GM21423 (cell line): ENCODE data around the gene TSHZ2.
"Not testable (repeated sequence)": the region's sequence is repeated elsewhere in the genome, so short reads cannot be mapped to it uniquely, and the experiment has no call there.

Experiments used
- ATAC-seq: cut with Tn5 transposase; IDR thresholded peaks from one replicate; pipeline ENCODE4 v1.9.1; 2021; ENCODE audit warnings: mild to moderate bottlenecking, moderate library complexity; ENCODE audit not compliant: unreplicated experiment

The TSHZ2 gene

DNA sequence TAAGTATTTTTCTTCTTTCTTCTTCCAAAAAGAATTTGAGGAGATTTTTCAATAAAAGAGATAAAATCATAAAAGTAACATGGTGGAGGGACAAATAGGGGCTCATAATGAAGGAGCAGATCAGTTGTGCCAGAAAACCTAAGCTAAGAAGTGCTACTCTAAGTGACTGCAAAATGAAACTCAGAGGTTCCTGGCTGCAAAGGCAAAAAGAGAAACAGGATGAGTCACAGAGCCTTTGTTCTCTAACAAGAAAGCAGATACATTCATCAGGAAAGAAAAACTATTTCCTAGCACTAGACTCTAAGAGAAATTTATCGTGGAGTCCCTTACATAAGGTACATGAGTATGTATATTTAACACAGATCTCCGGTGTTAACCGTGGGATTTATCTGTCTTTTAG, 49.8 kb downstream of the TSHZ2 start:
- ATAC-seq: no peak

DNA sequence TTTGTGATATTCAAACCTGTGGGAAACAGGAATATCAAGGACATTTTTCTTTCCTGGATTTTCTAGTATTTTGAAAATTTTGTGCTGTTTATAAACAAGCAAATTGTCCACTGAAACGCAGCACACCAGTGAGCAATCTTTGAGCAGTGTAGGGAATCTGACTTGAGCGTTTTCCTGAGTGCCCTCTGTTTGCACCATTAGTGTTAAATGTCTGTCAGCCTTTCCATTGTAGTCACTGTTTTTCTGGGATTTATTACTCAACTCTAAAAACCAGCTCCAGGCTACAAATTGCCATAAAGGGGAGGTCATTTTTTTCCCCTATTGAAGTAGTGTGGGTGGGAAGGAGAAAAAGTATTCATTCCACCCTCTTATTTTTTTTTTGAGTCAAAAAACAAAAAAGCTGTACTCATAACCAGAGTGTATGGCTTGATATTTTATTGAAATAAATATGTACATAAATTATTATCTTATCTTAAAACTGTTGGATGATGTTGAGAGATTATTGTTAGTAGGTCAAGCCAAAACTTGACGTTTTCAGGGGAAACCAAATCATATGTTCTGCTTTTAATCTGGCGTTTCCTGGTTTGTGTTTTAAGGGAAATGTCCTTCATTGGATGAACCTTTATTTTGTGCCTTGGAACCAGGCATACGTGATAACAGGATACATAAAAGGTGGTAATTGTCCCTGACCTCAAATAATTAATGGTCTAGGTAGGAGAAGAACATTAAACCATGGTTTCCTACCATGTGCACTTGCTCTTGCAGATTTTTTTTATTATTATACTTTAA, 51.8 kb downstream of the TSHZ2 start:
- no peak for ATAC-seq

DNA sequence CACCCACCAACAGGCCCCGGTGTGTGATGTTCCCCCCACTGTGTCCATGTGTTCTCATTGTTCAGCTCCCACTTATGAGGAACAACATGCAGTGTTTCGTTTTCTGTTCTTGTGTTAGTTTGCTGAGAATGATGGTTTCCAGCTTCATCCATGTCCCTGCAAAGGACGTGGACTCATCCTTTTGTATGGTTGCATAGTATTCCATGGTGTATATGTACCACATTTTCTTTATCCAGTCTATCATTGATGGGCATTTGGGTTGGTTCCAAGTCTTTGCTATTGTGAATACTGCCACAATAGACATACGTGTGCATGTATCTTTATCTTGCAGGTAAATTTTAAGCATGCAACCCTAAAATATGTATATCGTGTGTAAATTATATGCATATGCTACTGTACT, 52.5 kb downstream of the TSHZ2 start:
- not testable (repeated sequence) for ATAC-seq

DNA sequence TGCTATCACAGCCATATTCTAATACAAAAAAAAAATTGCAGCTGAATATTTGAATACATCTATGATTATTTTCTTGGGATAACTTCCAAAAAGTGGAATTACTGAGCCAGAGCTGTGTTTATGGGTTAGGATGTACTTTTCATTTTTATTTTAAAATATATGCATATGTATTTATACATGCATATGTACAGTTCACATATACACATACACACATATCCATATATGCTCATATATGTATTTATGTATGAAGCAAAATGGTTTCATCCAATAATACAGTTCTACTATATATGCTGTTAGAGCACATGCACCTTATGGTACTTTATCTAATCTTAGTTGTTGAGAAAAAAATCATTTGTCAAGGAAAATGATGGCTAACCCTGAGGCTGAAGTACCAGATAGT, 54.9 kb downstream of the TSHZ2 start:
- ATAC-seq: no peak

DNA sequence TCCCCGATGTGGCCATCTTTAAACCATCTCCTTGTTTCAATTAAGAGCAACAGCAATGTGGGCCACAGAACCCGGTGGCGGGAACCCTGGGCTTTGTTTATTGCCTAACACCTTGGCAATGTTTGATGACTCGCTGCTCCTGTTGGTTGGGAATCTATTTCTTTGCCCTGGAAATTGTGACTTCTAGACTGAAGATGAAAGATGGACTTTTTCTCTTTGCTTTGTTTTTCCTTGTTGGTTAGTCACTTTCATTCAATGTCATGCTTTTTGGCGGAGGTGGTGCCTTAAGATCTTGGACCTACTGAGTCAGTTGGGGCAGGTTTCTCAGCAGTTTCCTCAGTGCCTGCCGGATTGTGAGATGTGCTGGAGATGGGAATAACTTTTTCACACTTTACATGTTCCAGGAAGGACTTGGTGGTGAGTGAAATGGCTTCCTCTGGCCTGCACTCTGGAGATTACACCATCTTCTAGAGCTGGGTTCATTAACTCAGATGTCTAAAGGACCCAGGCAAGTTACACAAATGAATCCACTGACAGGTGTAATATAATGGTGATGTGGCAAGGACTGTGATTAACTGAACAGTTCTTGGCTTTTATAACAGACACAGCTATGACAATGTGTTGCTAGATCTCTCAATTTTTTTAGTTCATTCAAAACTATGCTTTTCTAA, 56.3 kb downstream of the TSHZ2 start:
- no peak for ATAC-seq

DNA sequence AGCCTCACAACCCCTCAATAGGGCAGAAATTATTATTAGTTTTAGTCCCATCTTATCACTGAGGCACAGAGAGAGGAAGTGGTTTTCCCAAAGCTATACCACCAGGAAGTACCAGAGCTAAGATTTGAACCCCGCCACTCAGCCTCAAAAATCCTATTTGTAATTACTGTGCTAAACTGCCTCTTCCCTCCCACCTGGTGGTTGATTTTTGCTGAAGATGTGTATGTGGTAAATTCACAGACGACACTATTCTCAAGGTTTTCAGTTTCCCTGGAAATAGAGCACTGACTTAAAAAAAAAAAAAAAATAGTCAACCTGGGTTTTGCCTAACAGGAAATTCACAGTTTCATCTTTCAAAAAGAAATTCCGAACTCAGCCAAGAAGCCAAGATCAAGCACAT, 57.9 kb downstream of the TSHZ2 start:
- no peak for ATAC-seq

DNA sequence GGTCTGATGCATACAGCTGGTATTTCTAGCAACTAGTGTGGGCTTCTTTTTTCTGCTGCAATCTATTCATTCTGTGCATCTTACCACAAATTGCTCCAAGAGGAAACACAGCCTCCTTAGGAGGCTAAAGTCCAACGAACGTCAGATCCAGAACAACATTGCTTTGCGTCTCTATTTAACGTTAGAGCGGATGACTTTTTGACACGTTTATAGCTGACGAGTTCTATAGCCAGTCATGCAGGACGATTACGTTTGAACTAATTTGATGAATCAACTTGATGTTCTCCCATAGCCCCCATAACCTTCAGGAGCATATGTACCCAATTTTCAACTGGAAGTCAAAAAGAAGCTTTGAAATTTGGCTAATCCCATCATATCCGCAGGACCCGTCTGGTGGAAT, 59.9 kb downstream of the TSHZ2 start:
- ATAC-seq: no peak

DNA sequence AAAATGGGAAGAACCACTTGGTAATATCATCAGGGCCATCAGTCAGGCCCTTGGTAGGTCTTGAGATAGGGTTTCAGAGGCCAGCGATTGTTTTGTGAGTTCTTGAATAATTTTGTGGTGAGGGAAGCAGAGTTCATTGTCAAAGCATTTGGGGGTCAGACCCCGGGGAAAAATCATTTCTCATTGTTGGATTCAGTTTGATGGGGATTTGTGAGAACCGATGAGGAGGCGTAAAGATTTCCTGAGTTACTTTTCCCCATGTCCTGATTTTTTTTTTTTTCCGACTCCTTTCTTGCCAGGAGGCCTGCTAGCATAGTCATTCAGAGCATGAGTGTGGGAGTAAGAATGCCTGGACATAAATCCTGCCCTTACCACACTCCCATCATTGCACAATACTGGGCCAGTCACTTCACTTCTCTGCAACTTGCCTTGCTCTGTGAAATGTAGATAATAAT, 60.3 kb downstream of the TSHZ2 start:
- ATAC-seq: no peak

DNA sequence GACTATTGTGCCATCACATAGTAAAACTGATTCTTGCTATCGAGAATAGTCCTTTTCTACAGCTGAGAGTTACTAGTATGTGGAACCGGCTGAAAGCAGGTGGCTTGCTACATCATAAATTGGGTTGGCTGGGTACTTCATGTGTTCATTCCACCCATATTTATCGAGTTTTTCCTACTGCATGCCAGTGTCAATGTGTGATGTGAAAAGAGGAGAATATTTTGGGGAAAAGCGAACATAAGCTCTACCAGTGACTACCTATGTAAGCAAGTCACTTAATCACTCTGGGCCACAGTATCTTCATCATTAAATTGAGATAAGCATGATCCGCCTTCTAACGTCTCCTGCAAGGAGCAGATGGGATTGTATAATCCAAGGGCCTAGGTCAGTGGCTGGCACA, 61.0 kb downstream of the TSHZ2 start:
- ATAC-seq: no peak

DNA sequence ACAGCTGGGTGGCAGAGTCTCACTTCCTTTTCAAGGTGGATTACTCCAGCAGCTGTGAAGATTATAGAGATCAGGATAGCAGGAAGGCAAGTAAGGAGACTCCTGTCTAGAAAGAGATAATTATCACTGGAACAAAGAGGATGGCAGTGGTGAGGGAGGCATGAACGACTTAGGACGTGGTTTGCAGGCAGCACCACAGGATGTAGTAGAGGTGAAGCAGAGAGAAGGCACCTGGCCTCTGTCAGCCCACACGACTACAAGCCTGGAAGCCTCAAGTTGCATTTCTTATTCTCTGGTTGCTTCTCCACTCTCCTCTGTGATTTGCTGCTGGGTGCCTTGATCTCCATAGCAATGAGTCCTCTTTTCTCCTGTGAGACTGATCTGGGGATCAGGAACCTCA, 62.7 kb downstream of the TSHZ2 start:
- ATAC-seq: no peak

DNA sequence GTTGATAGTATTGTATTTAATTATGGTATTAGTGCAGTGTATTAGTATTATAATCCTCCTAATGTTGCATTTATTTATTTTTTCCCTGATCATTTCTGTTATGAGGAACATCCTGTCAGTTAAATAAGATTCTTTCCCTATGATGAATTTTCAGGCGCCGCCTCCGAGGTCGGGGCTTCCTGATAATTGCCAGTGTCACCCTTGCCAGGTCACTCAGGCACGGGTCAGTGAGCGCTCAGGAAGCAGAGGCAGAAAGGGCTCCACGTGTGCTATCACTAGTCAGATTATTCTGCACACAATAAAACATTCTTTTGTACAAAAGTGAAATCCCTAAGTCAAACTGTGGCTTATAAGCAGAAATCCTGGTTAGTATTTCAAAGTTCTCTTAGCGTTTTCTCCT, 64.8 kb downstream of the TSHZ2 start:
- ATAC-seq: no peak

DNA sequence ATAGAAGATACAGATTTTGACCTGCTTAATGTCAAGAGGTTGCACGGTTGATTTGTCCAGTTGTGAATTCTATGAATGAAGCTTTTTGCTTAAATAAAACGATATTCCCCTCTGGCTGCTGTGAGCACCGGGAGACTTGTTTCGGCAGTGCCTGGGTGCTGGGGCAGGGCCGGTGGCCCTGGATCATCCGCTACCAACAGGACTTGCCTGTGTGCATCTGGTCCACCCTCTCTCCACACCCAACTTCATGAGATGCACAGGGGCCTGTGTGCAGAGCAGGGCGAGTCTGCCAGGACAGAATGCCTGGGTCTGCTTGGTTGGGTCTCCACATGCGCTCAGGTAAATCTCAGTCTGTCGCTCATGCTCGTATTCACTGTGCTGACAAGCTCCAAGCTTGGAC, 65.5 kb downstream of the TSHZ2 start:
- no peak for ATAC-seq

DNA sequence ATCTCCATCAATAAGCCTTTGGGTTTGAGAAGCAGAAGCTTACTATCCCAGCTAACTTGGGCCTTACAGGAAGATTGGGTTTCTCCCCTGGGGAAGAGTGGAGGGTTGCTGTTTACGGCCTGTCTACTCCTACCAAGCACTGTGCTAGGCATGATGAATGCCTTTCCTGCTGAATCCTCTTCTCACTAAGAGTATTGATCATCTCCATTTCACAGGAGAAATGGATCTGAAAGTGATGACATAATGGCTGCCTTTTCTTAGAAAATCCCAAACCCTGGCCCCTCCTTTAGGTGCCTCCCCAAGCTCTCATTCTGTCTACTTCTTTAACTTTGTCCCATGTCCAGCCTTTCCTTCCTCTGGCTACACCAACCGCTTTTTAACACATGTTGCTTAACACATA, 66.1 kb downstream of the TSHZ2 start:
- no peak for ATAC-seq

DNA sequence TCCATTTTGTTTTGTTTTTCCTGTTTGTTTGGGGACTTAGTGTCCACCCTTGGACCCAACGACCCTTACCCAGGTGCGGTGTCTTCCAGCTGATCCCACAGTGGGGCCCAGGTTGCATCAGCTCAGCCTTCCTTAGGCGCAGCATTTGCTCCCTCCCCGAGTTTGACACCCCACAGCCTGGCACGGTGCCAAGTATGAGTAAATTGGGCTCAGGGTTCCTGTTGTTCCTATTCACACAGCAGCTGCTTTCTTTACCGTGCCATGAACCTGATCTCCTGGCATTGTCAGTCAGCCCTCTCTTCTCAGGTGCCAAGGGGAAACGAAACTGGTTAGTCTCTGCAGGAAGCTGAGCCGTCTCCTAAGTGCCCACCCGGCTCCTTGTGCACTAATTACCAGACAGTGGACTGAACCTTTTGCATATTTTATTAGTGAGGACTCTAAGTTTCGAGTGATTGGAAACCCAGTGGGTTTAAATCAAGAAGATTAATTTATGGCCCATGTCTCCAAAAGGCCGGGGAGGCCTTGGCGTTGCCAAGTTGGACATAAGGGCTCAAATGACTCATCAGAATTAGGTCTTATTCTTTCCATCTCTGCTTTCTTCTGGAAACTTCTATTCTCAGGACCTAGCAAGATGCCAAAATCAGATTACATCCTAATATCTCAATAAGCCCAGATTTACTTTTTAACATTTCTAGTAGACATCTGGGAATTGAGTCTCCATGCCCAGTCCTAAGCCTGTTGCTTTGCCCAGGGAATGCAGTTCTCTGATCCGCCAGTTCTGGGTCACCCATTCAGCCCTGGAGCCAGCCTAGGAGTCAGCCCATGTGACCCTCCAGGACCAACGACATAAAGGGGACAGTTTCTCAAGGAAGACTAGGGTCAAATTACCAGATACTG, 68.8 kb downstream of the TSHZ2 start:
- ATAC-seq: no peak

DNA sequence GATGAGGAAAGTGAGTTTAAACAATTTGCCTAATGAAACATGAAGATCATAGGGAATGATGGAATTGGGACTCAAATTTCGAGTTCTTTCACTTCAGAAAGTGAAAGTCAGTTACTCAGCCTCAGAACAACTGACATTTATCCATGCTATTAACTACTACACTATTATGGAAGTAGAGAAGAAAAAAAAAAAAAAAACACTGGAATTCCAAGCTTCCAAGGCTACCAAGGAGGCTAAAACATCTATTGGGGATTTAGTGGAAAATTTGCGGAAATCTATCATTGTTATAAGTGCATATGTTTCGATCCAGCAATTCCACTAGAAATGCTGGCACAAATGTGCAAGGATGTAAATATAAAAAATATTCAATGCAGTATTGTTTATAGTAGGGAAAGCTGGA, 70.4 kb downstream of the TSHZ2 start:
- ATAC-seq: no peak

DNA sequence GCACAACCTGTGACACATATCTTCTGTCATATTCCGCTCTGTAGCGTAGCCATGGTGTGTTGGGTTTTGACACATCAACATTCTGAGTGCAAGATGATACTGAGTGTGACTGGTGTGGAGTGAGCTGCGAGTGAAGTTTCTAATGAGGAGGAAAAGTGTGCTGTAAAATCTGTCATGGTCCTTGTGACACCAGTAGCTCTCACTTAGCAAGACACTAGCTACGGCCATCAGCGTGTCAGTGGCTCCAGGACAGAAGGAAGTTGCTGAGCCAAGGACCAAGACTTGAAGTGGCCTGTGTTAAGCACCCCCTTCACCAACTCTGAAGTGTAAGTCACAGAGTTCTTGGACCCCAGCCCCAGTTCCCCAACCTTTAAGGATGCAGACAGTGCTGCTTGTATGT, 72.1 kb downstream of the TSHZ2 start:
- ATAC-seq: no peak

DNA sequence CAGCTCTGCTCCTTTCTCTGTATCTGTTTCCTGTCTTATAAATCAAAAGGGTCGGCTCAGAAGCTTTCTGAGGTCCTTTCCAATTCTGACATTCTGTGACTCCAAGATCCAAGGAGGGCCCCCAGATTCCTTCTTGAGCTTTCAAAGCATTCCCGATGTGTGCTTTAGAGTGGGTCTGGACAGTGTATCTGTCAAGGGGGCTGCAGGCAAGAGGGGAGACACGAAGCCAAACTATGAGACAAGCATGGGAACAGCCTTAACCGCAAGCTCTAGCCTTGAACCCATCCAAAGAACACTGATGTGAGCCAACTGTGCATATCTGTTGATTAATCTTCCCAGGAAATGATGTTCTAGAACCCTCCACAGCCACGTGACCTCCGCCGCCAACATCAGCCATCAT, 73.8 kb downstream of the TSHZ2 start:
- ATAC-seq: no peak

DNA sequence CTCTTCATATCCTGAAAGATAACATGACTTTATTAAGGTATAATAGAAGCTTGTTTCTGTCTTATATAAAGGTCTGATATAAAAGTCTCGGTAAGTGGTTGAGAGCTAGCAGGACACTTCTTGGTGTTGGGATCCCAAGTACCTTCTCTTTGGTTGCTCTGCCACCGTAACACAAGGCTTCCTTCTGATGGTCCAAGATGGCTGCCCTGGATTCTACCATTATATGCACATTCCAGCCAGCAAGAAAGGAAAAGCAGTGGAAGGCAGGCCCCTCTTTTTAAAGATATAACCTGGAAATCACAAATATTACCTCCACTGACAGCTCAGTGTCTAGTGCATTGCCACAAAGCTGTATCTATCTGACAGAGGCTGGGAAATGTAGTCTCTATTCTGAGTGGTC, 75.0 kb downstream of the TSHZ2 start:
- ATAC-seq: no peak

DNA sequence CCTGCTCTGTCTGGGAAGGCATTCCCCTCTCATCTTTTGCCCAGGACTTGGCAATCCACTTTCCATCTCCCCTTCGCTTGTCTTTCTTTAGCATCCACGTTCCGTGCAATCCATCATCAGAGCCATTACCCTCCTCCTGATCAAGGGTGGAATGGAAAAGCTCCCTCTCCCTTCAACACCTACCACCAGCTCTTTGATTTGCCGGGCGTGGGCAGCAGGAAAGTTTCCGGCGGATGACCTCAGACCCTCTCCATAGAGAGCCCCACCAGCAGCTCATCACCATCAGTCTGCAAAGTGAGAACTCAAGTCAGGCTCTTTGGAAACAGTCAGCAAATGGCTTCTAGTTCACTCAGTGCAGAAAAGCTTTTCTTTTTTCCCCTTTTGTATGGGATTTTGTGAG, 76.2 kb downstream of the TSHZ2 start:
- no peak for ATAC-seq

DNA sequence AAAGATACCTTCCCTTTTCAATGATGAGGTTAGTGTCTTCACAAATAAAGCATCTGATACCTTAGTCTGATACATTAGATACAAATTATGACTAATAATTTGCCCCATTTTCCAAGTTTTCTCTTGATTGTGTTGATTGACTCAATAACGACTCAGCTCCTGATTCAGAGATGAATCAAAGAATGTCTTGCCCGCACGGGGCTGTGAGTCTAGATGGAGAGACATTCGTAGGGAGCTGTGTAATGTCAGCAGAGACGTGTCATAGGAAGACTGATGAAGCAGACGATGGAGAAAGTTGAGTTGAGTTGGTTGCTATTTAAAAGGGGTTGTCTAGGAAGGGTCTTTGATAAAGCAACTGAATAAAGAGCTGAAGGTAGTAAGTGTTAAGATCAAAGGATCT, 78.2 kb downstream of the TSHZ2 start:
- no peak for ATAC-seq

DNA sequence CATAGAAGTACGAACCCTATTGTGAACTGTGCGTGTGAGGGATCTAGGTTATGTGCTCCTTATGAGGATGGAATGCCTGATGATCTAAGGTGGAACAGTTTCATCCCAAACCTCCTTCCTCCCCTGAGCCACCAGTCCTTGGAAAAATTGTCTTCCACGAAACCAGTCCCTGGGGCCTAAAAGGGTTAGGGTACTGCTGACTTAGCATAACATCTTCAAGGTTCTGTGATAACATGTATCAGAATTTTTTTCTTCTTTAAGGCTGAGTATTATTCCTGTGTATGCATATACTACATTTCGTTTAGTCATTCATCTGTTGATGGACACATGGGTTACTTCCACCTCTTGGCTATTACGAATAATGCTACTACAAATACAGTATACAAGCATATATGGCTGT, 80.2 kb downstream of the TSHZ2 start:
- ATAC-seq: no peak

DNA sequence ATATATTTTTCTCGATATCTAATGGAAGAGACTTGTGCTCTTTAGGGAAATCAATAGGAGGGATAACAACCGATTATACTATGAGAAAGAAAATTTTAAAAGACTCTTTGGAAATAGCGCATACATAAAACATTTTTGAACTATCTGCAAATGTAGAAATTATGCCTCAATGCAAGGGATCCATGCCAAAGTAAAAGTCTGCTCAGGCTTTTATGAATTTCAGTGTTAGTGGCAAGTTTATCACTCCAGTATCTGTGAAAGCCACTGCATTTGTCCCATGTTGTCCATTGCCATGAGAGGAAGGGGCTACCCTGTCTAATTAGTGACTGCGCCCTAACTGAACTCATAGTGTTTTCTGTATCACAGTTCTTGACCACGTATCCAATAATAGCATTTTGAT, 81.4 kb downstream of the TSHZ2 start:
- no peak for ATAC-seq
